Sigmoid colon (tissue), 4 donors: ENCODE data around the gene SERPINC1.

Experiments used
- POLR2A ChIP-seq, 2 donors: fragments of 450-650 bp; IDR thresholded peaks; one replicate each; pipeline ENCODE4 v1.6.1; 2016; ENCODE audit warnings: antibody characterized with exemption in 2 of 2, mild to moderate bottlenecking in 2 of 2, moderate library complexity in 2 of 2
- POLR2AphosphoS5 ChIP-seq, 4 donors: sonication (generic); formaldehyde crosslinking; IDR thresholded peaks; one replicate each; pipeline ENCODE4 v1.6.1; 2017; ENCODE audit warnings: antibody characterized with exemption in 4 of 4
- TF ChIP-seq, protein P1 (sequence below), 4 experiments: fragments of 450-650 bp in 3 of 4; fragments of 200-600 bp in 1 of 4; IDR thresholded peaks; one replicate each; pipeline ENCODE4 v1.5.1; 2016 to 2019; ENCODE audit warnings: antibody characterized with exemption in 4 of 4, mild to moderate bottlenecking in 3 of 4, moderate library complexity in 2 of 4

DNA sequence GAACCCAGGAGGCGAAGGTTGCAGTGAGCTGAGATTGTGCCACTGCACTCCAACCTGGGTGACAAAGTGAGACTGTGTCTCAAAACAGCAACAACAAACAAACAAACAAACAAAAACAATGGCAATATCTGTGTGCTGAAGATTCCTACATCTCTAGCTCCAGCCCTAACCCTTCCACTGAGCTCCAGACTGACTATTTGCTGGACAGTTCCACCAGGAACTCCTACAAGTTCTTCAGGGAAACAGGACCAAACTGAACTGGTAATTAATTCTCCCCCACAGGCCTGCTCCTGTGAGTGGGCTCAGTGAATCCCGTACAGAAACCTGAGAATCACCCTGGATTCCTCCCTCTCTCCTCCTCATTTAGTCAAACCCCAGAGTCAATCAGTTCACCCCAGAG, 1.5 kb downstream of the SERPINC1 start:
- TF ChIP-seq, protein P1, sequence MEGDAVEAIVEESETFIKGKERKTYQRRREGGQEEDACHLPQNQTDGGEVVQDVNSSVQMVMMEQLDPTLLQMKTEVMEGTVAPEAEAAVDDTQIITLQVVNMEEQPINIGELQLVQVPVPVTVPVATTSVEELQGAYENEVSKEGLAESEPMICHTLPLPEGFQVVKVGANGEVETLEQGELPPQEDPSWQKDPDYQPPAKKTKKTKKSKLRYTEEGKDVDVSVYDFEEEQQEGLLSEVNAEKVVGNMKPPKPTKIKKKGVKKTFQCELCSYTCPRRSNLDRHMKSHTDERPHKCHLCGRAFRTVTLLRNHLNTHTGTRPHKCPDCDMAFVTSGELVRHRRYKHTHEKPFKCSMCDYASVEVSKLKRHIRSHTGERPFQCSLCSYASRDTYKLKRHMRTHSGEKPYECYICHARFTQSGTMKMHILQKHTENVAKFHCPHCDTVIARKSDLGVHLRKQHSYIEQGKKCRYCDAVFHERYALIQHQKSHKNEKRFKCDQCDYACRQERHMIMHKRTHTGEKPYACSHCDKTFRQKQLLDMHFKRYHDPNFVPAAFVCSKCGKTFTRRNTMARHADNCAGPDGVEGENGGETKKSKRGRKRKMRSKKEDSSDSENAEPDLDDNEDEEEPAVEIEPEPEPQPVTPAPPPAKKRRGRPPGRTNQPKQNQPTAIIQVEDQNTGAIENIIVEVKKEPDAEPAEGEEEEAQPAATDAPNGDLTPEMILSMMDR (IDR thresholded peaks at IDR 0.05): no peak
- TF ChIP-seq POLR2A (IDR thresholded peaks at IDR 0.05) (no peak), POLR2AphosphoS5 (IDR thresholded peaks at IDR 0.05) (no peak)
